HG03439 (cell line): ENCODE results near the gene STK16.
"Not testable (repeated sequence)": the region's sequence is repeated elsewhere in the genome, so short reads cannot be mapped to it uniquely, and the experiment has no call there.

Experiments
- ATAC-seq: cut with Tn5 transposase; IDR thresholded peaks from one replicate; pipeline ENCODE4 v1.9.1; 2021; ENCODE audit warnings: mild to moderate bottlenecking, moderate library complexity; ENCODE audit not compliant: unreplicated experiment

The STK16 gene, protein sequence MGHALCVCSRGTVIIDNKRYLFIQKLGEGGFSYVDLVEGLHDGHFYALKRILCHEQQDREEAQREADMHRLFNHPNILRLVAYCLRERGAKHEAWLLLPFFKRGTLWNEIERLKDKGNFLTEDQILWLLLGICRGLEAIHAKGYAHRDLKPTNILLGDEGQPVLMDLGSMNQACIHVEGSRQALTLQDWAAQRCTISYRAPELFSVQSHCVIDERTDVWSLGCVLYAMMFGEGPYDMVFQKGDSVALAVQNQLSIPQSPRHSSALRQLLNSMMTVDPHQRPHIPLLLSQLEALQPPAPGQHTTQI

DNA sequence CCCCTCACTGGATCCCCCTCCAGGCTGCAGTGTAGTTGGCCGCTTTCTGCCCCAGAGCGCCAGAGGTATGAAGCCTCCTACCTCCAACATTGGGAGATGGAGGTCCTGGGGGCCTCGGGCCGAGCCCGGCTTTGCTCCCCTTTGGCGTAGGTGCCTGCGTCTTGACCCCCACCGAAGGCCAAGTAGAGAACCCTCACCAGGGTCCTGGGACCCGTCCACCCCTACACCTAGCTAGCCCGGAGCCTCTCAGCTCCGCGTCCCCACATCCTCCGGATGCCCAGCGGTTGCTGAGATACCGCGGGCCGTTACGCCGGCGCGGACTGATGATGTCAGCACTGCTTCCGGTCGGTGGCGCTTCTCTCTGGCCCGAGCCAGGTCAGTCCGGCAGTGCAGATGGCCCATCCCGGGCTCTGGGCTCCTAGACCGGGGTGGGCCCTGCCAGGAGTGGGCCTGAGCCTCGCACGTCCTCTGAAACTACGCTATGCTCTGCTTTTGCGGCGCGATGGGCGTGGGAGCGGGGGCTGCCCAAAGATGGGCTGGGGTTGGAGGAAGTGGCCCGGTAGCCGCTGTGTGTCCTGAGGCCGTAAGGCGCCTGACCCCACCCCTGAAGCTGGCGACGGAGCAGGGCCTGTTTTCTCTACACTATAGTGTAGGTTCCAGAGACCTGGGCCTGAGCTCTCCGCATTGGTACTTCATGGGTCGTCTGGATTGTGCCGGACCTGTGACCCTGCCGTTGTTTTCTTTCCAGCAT lies at the start of gene STK16, which contains the start of gene GLB1L:
STK16 (plus strand) TSS at position 332 of the 751 bp plus-strand sequence. CDS start 521 bp downstream, outside the sequence.
GLB1L (minus strand) TSS at position 297 of the 751 bp plus-strand sequence. CDS start 1,871 bp downstream, outside the sequence.
- peak; percentile 85 for ATAC-seq

DNA sequence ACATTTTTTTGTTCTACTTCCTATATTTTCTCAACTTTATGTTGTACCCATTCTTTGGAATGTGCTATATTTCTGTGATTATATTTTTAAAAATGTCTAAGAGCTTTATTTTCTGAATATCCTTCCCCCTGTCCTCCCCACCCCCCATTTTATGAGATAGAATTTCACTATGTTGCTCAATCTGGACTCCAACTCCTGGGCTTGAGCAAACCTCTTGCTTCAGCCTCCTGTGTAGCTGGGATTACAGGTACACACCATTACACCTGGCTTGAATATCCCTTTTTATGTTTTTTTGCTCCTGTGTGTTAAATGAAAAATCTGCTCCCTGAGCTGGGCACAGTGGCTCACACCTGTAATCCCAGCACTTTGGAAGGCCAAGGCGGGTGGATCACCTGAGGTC lies 47.9 kb upstream of the STK16 start:
- ATAC-seq = no peak

DNA sequence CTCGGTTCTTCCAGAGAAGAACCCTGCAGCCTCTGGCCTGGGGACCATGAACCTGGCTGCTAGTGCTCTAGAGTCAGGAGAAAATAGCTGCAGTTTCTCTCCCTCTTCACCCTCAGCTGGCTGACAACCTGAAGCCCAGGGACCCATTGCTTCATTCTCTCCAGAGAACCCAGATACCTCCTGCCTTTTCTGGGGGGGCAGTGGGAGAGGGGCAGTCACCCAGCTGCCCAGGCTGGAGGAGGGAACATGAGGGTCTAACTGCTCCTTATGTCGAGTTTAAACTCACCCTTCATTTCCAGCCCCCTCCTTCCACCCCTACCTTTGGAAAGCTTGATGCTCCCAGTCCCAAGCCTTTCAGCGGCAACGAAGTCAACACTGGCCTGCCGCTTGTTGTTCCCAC lies 46.3 kb upstream of the STK16 start:
- ATAC-seq = no peak

DNA sequence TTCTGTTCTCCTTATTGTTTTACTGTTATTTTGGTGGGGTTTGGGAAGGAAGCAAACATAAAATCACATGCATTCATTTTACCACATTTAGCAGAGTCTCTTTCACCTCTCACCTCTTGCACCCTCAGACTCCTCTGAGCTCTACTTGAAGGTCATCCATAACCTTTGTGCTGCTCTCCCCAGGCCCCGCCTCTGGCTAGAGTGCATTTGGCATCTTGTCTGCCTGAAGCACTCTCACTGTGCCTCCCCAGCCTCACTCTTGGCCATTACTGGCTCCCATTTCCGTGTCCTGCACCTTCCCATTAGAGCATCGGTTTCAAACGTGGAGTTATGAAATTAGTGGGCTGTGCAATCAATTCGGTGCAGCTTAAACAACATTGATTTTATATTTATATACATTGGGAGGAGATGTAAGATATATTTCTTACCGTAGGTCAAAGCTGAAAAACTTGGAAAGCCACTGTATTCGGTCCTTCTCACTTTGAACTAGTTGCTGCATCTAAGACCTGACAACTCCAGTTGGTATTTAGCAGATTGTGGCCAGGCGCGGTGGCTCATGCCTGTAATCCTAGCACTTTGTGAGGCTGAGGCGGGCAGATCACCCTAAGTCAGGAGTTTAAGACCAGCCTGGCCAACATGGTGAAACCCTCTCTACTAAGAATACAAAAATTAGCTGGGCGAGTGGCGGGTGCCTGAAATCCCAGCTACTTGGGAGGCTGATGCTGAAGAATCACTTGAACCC lies 45.6 kb upstream of the STK16 start:
- ATAC-seq = no peak

DNA sequence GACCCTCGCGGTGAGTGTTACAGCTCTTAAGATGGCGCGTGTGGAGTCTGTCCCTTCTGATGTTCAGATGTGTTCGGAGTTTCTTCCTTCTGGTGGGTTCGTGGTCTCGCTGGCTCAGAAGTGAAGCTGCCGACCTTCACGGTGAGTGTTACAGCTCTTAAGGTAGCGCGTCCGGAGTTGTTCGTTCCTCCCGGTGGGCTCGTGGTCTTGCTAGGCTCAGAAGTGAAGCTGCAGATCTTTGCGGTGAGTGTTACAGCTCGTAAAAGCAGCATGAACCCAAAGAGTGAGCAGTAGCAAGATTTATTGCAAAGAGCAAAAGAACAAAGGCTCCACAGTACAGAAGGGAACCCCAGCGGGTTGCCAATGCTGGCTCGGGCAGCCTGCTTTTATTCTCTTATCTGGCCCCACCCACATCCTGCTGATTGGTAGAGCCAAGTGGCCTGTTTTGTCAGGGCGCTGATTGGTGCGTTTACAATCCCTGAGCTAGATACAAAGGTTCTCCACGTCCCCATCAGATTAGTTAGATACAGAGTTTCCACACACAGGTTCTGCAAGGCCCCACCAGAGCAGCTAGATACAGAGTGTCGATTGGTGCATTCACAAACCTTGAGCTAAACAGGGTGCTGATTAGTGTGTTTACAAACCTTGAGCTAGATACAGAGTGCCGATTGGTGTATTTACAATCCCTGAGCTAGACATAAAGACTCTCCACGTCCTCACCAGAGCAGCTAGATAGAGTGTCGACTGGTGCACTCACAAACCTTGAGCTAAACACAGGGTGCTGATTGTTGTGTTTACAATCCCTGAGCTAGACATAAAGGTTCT lies 44.6 kb upstream of the STK16 start:
- ATAC-seq = not testable (repeated sequence)

DNA sequence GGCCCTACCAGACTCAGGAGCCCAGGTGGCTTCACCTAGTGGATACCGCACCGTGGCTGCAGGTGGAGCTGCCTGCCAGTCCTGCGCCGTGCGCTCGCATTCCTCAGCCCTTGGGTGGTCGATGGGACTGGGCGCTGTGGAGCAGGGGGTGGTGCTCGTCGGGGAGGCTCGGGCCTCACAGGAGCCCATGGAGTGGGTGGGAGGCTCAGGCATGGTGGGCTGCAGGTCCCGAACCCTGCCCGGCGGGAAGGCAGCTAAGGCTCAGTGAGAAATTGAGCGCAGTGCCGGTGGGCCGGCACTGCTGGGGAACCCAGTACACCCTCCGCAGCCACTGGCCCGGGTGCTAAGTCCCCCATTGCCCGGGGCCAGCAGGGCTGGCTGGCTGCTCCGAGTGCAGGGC lies 43.9 kb upstream of the STK16 start:
- not testable (repeated sequence) for ATAC-seq

DNA sequence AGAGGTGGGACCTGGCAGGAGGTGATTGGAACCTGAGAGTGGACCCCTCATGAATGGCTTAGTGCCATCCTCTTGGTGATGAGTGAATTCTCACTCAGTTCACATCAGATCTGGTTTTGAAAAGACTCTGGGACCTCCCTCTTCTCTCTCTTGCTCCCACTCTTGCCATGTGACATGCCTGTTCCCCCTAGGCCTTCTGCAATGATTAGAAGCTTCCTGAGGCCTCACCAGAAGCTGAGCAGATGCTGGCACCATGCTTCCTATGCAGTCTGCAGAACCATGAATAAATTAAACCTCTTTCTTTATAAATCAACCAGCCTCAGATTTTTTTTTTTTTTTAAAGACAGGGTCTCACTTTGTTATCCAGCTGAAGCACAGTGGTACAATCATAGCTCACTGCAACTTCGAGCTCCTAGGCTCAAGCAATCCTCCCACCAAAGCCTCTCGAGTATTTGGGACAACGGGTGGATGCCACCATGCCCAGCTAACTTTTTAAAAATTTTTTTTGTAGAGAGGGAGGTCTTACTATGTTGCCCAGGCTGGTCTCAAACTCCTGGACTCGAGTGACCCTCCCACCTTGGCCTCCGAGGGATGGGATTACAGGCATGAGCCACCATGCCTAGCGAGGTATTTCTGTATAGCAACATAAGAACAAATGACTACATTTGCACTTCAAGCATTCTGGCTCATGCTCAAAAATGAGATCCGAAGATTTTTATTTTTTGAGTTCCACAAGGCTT lies 40.7 kb upstream of the STK16 start:
- no peak for ATAC-seq

DNA sequence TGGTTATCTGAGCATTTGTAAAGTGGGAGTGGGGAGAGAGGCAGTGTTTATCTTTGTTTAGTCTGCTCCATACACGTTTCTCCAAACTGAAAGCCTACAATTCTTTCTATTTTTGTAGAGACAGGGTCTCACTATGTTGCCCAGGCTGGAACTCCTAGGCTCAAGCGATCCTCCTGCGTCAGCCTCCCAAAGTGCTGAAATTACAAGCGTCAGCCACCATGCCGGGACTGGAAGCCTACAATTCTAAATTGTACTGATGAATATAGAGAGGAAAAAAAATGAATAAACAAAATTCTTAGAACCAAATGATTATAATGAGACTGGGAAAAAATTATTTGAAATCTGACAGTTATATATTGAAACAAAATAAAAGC lies 40.1 kb upstream of the STK16 start:
- no peak for ATAC-seq

DNA sequence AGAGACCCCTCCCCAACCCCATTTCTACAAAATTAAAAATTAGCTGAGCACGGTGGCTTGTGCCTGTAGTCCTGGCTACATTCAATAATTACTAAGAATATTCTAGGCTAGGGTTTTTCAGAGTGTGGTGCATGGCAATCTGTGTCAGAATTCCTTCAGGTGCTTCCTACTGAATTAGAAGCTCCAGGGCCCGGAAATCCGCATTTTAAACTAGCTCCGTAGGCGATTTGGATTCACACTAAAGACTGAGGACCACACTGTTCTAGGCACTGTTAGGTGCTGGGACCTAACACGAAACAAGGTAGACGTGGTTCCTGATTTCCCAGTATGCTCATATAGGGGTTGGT lies 39.3 kb upstream of the STK16 start:
- no peak for ATAC-seq

DNA sequence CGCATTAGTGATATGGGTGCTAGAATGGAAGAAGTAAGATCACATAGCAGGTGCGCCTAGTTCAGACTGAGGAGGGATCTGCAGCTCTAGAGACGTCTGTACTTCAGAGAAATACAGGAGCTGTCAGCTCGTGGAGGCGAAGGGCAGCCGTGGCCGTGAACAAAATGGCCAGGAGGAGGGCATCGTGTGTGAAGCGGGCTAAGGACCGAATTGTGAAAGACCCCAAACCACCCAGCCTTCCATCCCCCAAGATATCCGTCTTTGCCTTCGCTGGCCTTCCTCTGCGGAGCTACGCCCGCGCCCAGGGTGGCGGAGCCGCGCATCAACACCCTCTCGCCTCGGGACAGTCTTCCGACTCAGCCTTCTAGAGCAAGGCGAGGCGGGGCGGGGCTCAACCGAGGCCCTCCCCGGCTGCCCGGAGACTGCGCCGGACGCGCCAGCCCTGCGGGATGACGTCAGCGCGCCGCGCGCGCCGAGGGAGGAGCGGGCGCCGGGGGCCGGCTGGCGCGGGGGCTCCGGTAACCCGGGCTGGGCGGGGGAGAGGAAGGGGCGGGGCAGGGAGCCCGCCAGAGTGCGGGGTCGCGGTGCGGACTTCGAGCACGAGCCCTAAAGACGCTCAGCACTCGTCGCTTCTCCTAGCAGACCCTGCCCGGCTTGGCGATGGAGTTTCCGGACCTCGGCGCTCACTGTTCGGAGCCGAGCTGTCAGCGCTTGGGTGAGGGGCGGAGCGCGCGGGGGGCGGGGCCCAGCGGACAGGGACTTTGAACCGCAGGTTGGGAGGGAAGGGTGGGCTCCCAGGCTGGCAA lies 38.7 kb upstream of the STK16 start, which contains the start of gene ZFAND2B:
ZFAND2B (plus strand) TSS at position 455 of the 806 bp plus-strand sequence; CDS start at position 661, 206 bp downstream.
- peak; percentile 96 for ATAC-seq

DNA sequence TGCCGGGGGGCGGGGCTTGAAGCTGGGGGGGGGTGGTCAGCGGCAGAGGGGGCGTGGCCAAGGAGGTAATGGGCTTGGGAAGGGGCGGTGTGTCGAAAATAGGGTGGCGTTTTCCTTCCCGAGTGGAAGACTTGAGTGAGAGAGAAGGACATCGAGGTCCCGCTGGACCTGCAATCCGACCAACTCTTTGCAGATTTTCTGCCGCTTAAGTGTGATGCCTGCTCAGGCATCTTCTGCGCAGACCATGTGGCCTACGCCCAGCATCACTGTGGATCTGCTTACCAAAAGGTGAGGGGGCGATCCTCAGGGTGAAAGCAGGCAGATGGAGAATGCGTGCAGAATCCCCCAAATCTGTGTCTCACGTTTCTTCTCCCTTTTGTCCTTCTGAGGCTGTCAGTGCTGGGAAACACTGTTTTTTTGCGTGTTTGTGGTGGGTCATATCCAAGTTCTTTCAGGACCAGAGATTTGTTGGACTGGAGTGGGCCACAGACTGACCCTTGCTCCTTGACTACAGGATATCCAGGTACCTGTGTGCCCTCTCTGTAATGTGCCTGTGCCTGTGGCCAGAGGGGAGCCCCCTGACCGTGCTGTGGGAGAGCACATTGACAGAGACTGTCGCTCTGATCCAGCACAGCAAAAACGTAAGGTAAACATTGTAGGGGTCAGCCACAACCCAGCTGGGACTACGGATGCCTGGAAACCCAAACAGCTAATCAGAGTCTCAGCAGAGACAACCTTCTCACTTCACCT lies 38.0 kb upstream of the STK16 start:
- no peak for ATAC-seq

DNA sequence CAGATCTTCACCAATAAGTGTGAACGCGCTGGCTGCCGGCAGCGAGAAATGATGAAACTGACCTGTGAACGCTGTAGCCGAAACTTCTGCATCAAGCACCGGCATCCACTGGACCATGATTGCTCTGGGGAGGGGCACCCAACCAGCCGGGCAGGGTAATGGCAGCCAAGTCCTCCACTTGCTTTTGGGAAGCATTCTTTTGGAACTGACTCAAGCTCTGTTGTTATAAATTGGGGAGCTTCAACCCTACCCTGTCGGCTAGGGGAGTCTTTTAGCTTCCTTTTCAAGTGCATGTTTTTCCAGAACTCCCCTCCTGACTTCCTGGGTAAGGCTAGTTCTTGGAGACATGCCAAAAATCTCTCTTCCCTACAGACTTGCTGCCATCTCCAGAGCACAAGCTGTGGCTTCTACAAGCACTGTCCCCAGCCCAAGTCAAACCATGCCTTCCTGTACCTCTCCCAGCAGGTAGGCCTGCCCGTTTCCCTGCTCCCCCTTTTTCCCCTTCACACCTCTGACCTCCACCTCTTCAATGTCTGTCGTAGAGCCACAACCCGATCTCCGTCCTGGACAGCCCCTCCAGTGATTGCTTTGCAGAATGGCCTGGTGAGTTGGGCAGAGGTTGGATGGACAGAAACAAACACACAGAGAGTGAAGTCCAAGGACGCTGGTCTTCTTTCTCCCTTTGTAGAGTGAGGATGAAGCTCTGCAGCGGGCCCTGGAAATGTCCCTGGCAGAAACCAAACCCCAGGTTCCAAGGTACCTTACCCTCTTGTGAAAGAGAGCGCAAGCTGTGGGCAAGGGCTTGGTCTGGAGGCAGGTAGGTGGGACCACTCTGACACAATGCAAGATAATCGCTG lies 37.2 kb upstream of the STK16 start:
- no peak for ATAC-seq

DNA sequence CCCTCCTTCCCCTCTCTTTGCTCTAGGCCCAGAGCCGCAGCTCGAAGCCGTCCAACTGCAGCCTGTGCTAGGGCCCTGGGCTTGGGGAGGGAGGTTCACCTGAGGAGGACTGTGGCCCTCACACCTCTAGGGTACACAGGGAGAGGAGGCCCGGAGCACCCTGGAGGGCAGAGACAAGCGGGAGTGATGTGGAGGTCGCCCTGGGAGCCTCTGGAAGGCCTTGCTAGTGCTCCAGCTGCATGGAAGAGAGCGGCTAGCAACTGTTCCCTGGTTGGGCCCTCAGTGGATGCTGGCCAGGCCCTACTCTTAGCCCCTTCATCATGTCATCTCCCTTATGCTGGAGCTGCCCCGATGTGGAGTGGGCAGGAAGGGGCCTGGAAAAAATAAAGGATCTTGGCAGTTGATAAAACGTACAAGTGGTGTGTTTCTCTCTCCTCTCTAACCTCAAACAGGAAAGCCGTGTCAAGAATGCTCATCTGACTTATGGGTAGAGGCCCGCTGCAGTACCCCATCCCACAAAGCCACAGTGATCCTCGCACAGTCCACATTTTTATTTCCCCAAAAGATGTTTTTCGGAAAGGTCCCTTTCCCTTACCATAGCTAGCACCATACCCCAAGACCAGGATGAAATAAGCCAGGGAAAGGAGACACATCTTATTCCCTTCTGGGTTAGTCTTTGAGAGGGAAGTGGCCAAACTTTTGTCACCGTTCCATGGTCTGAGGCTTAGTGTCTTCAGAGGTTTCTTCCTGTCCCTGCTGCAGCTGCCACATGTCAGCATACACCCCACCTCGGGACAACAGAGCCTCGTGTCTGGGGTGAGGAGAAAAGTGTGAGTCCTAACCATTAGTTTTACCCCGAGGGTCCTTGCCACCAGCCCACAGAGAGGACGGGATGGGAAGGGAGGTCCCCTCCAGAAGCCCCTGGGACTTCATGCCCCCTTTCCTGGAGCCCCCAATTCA lies 35.8 kb upstream of the STK16 start:
- ATAC-seq = no peak

DNA sequence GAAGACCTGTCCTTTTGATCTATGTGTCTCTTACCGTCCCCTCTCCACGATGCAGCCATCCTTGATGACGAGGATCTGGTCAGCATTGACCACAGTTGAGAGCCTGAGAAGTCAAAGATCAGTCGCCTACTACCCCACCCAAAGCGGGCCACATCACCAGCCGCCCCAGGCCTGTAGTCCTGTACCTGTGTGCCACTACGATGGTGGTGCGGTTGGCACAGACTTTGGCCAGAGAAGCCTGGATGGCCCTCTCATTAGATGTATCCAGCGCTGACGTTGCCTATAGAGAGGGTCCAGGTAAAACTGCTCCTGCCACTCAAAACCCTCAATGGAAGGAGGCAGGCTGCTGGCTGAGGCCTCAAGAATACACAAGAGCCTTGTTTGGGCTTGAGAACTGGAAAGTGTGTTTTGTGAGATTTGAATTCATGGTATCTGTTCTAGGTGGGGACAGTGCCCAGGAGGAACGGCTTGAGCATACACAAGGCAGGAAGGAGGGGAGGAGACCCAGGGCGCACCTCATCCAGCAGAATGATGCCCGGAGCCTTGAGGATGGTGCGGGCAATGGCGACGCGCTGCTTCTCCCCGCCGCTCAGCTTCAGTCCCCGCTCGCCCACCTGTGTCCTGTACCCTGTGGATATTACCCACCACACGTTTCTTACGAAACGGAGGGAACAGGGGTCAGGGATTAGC lies 34.9 kb upstream of the STK16 start:
- no peak for ATAC-seq

DNA sequence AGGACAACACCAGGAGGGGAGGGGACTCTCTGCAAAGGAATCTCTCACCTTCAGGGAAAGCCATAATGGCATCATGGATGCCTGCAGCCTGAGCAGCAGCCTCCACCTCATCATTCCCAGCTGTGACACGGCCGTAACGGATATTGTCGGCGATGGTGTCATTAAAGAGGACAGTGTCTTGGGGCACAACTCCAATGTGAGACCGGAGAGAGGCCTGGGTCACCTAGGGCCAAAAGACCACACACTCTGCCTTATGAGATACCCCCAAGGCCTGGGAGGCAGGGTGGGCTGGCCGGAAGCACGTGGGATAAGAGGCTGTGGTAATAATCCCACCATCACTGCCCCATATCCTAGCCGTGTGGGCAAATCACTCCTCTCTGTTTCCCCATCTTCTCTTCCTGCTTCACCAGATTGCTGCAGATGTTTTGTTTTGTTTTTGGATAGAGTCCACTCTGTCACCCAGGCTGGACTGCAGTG lies 34.4 kb upstream of the STK16 start:
- ATAC-seq = no peak

DNA sequence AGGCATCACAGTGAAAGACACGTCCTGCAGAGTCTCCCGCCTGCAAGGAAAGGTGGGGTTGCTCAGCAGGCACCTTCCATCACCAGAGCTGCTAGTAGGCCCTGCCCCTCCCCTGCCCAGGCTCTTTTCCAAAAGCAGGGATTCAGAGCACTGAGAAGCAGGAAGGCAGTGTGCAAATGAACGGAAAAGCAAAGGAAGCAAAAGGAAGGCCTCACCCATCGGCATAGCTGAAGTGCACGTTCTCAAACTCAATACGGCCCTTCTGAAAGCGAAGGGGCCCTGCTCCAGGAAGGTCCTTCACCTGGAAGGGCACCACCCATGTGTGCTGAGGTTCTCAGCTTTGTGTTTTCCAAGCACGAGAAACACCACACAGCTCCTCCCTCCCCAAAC lies 32.3 kb upstream of the STK16 start:
- ATAC-seq = no peak
